HG03520 (cell line): ENCODE measurements around the gene SPATA20.
A peak's percentile ranks its signal among the peaks of the same experiment; 100 is the strongest.

Experiments used
- ATAC-seq: cut with Tn5 transposase; IDR thresholded peaks from one replicate; pipeline ENCODE4 v1.9.1; 2021; ENCODE audit warnings: mild to moderate bottlenecking, moderate library complexity; ENCODE audit not compliant: unreplicated experiment

Gene SPATA20

GRCh38 chr17:50557630-50558029, 10.7 kb downstream of the SPATA20 start:
- no peak for ATAC-seq

- ATAC-seq = no peak
Measured at GRCh38 chr17:50558091-50558490, 11.1 kb downstream of the SPATA20 start.

DNA sequence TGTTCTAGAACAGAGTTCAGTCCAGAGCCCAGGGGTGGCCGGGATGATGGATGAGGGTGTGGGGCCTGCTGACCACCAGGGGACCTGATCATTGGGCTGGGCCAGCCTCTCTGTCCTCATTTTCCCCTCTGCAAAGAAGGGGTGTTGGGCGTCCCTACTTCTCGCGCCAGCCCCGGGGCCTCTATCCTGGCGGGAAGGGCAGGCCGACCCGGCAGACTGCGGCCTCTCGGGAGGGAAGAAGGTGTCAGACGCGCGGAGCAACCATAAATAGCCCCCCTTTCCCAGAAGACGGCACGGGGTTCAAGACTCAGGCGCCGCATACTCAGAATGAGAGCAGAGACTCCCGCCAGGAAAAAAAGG, 11.6 kb downstream of the SPATA20 start:
- ATAC-seq = no peak

DNA sequence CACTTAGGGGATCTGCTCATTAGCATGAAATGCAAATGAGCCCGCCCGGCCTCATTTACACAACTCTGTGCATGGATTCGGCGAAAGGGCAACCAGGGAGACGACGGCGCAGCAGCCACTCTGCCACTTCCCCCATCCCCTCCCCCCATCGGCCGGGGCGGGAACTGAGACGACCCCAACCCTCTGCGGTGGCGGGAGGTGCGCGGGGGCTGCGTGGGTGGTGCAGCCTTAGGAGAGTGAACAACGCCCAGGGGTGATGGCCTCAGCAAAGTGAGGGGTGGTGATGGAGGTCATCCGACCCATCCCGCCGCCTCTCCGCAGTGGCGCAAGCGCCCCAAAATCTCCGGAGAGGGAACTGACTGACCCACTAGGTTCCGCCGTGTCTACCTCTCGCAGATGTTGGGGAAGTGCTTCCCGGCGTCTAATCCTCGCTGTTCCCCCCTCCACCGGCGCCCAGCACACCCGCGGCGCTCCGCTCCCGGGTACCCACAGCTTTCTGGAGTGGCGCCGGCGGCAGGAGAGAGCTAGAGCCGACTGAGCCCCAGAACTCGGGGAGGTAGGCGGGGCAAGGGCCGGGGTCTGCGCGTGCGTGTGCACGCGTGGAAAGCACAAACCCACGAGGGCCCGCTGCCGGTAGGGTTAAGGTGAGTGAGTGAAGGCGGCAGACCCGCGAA, 12.1 kb downstream of the SPATA20 start:
- ATAC-seq = no peak

DNA sequence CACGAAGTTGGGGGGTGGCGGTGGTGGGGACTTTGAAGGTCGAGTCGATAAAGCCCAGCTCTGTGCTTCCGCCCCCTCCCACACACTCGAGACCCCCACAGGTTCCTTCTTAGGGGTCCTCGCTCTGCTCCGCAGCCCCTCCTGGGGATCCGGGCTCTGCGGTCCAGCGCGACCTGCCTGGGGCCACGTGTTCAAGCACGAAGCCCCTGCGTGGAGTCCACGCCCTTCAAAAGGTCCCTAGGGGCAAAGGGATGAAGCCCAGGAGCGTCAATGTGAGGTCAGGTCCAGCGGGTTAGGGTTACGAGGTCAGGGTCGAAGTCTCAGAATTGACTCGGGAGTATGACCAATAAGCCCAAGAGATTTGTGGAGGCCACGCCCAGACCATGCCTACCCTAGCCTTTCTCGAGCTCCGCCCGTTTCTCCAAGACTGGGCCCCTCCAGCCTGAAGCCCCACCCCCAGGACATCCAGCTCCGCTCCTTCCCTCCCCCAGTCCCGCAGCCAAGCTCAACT, 12.8 kb downstream of the SPATA20 start:
- ATAC-seq = no peak

- peak; percentile 79 for ATAC-seq
Measured at GRCh38 chr17:50560185-50560824, 13.3 kb downstream of the SPATA20 start, which contains the start of gene CACNA1G. Gene CACNA1G, plus strand, starts transcription at chr17:50560715. Its CDS starts 745 bp downstream, at chr17:50561460.

- no peak for ATAC-seq
Measured at GRCh38 chr17:50560931-50561745, 14.2 kb downstream of the SPATA20 start.

GRCh38 chr17:50561746-50562141, 14.8 kb downstream of the SPATA20 start:
- no peak for ATAC-seq

- ATAC-seq = no peak
Measured at GRCh38 chr17:50562242-50563091, 15.5 kb downstream of the SPATA20 start.

- ATAC-seq = no peak
Measured at GRCh38 chr17:50563092-50563511, 16.1 kb downstream of the SPATA20 start.

GRCh38 chr17:50564916-50565315, 17.9 kb downstream of the SPATA20 start:
- no peak for ATAC-seq

GRCh38 chr17:50565402-50566350, 18.7 kb downstream of the SPATA20 start:
- no peak for ATAC-seq

DNA sequence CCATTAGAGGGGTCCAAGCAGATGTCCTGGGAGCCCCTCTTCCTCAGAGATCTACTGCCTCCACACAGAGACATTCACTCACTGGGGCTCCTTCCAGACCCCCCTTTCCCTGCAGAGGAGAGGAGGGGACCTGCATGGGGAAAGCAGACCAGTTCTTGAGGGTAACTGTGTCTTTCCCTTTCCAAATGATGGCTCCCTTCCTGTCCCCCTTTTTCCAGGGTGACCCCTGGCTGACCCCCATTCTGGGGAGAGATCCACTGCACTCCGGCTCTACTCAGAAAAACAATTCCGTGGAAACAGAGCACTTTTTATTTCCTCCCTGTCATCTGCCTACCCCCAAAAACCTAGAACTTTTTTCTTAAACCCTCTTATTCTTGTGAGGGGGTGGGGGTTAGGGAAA, 19.9 kb downstream of the SPATA20 start:
- ATAC-seq = no peak

DNA sequence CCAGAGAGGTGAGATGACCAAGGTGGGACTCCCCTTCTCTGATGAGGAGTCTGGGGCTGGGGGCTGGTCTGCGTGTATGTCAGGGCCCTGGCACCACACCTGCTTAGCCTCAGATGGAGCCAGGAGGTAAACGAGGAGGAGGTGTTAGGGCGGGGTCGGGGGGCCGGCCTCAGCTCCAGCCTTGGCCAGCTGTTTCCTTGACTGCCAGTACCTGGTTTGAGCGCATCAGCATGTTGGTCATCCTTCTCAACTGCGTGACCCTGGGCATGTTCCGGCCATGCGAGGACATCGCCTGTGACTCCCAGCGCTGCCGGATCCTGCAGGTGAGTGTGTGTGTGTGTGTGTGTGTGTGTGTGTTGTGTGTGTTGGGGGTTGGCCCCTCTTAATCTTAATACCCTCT, 21.7 kb downstream of the SPATA20 start:
- ATAC-seq = no peak

DNA sequence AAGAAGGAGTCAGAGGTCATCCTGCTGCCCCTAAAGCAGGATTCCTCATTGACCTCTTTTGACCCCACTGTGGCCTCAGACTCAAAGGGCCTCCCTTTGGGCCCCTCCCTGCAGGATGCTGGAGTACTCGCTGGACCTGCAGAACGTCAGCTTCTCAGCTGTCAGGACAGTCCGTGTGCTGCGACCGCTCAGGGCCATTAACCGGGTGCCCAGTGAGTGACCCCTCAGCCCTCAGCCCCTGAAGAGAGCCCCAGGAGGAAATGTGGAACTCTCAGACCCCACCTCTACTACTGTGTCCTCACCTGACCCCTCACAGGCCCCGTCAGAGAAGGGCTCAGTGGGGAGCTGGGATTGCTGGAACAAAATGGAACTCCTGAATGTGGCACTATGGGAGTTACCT, 22.6 kb downstream of the SPATA20 start:
- ATAC-seq = no peak

DNA sequence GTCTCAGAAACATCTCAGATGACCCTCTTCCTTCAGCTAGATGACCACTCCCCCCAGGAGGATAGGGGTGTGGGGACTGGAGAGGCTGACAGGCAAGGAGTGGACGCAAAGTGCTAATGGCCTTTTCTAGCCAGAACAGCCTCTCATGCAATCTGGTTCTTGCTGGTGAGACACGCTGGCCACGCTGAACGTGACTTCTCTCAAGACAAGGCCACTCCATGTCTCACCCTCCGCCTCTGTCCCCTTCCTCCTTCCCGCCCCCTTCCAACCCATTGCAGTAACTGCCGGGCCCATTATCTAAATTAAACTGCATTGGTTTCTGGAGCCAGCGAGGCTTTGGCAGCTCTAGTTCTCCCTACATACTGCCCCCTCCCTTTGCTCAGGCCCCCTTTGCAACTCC, 23.1 kb downstream of the SPATA20 start:
- ATAC-seq = no peak

DNA sequence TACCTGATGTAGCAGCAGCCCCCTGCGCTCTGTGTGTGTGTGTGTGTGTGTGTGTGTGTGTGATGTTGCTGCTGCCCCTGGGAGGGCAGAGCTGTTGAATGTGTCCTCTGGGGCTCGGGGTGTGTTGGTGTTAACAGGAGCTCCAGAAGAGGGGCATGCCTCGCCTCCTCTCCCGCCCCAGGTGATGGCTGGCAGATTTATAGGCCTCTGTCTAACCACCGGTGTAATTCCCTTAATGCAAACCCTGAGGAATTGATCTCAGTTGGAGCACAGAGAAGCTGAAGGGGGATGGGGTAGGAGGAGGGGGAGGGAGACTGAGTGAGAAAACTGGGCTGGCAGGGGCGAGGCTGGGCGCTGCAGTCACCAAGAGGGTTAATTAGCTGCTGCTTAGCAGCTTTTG, 23.6 kb downstream of the SPATA20 start:
- ATAC-seq = no peak

GRCh38 chr17:50571681-50572080, 24.7 kb downstream of the SPATA20 start:
- ATAC-seq = no peak

GRCh38 chr17:50572541-50572940, 25.6 kb downstream of the SPATA20 start:
- no peak for ATAC-seq
